ENCODE measurements around the gene CLDN12. TPM values are rescaled to one million over a fixed set of nuclear protein-coding genes. Genes with fewer than 3 reads are reported as not detected.

The CLDN12 gene
- total RNA-seq, 1 donor from 2014 or later, result 41.0 TPM

GRCh38 chr7:90432752-90433151, 29.5 kb downstream of the CLDN12 start:
- H3K27me3 Mint-ChIP-seq (ENCODE audit: low read depth), result no peaks in the 10 kb centered on the region
- H3K36me3 Mint-ChIP-seq (ENCODE audit: low read depth), result peaks cover 7% of the 10 kb centered on the region
- H3K4me3 Mint-ChIP-seq, result no peak overlapping the region
- DNase-seq (ENCODE audit: low read depth, low spot score), result no peak
- H3K27ac Mint-ChIP-seq (ENCODE audit: unreplicated experiment), result no peak overlapping the region
- no peaks in the 10 kb centered on the region for H3K4me1 Mint-ChIP-seq
- no peak for TF ChIP-seq CTCF (conservative IDR thresholded peaks at IDR 0.05)
- peaks cover 11% of the 10 kb centered on the region for H3K9me3 Mint-ChIP-seq

GRCh38 chr7:90433221-90433620, 30.0 kb downstream of the CLDN12 start:
- no peak for TF ChIP-seq CTCF (conservative IDR thresholded peaks at IDR 0.05)
- Mint-ChIP-seq H3K4me1 (no peaks in the 10 kb centered on the region), H3K36me3 (ENCODE audit: low read depth) (peaks cover 7% of the 10 kb centered on the region), H3K27ac (ENCODE audit: unreplicated experiment) (no peak overlapping the region), H3K4me3 (no peak overlapping the region), H3K9me3 (peaks cover 15% of the 10 kb centered on the region), H3K27me3 (ENCODE audit: low read depth) (no peaks in the 10 kb centered on the region)
- DNase-seq (ENCODE audit: low read depth, low spot score), result no peak

GRCh38 chr7:90445633-90446032, 42.4 kb downstream of the CLDN12 start:
- Mint-ChIP-seq H3K9me3 (peaks cover 3% of the 10 kb centered on the region), H3K36me3 (ENCODE audit: low read depth) (no peaks in the 10 kb centered on the region), H3K4me1 (no peaks in the 10 kb centered on the region), H3K4me3 (no peak overlapping the region), H3K27me3 (ENCODE audit: low read depth) (no peaks in the 10 kb centered on the region), H3K27ac (ENCODE audit: unreplicated experiment) (no peak overlapping the region)
- DNase-seq (ENCODE audit: low read depth, low spot score), result no peak
- TF ChIP-seq CTCF (conservative IDR thresholded peaks at IDR 0.05), result no peak

- H3K9me3 Mint-ChIP-seq, result peaks cover 3% of the 10 kb centered on the region
- no peak overlapping the region for H3K4me3 Mint-ChIP-seq
- TF ChIP-seq CTCF (conservative IDR thresholded peaks at IDR 0.05), result no peak
- H3K4me1 Mint-ChIP-seq, result no peaks in the 10 kb centered on the region
- H3K27me3 Mint-ChIP-seq (ENCODE audit: low read depth), result no peaks in the 10 kb centered on the region
- no peak overlapping the region for H3K27ac Mint-ChIP-seq (ENCODE audit: unreplicated experiment)
- DNase-seq (ENCODE audit: low read depth, low spot score), result no peak
- H3K36me3 Mint-ChIP-seq (ENCODE audit: low read depth), result no peaks in the 10 kb centered on the region
Observed at GRCh38 chr7:90446137-90446899, 43.1 kb downstream of the CLDN12 start.

- Mint-ChIP-seq H3K4me3 (no peak overlapping the region), H3K4me1 (peaks cover 7% of the 10 kb centered on the region), H3K9me3 (peaks cover 3% of the 10 kb centered on the region), H3K27me3 (ENCODE audit: low read depth) (no peaks in the 10 kb centered on the region), H3K36me3 (ENCODE audit: low read depth) (no peaks in the 10 kb centered on the region), H3K27ac (ENCODE audit: unreplicated experiment) (no peak overlapping the region)
- no peak for TF ChIP-seq CTCF (conservative IDR thresholded peaks at IDR 0.05)
- DNase-seq (ENCODE audit: low read depth, low spot score), result no peak
Observed at GRCh38 chr7:90453259-90453891, 50.1 kb downstream of the CLDN12 start.
